NCI-H82 (cell line): Measurements from ENCODE around the gene SULT6B1.
"Not testable (repeated sequence)": the region's sequence is repeated elsewhere in the genome, so short reads cannot be mapped to it uniquely, and the experiment has no call there.

Experiments used
- DNase-seq: peaks from one replicate; lab custom pipeline; 2025; lab: John Stamatoyannopoulos, UW

The SULT6B1 gene

GRCh38 chr2:37195862-37196319 is 7.4 kb upstream of the SULT6B1 start:
- DNase-seq: not testable (repeated sequence)

- peak; percentile 47 for DNase-seq
Observed at GRCh38 chr2:37192551-37192950, 4.1 kb upstream of the SULT6B1 start.

GRCh38 chr2:37191747-37192146 is 3.3 kb upstream of the SULT6B1 start:
- no peak for DNase-seq

GRCh38 chr2:37191253-37191652 is 2.8 kb upstream of the SULT6B1 start:
- DNase-seq: no peak

- no peak for DNase-seq
Observed at GRCh38 chr2:37190290-37190689, 1.8 kb upstream of the SULT6B1 start.

GRCh38 chr2:37189452-37190153 is 1.1 kb upstream of the SULT6B1 start:
- no peak for DNase-seq

GRCh38 chr2:37181726-37182684 is 6.5 kb downstream of the SULT6B1 start:
- DNase-seq: no peak

- DNase-seq: no peak
Observed at GRCh38 chr2:37180640-37181039, 7.8 kb downstream of the SULT6B1 start.

GRCh38 chr2:37180006-37180639 is 8.3 kb downstream of the SULT6B1 start:
- no peak for DNase-seq

- DNase-seq: peak; percentile 65
Observed at GRCh38 chr2:37173741-37174140, 14.7 kb downstream of the SULT6B1 start.

- DNase-seq: no peak
Observed at GRCh38 chr2:37171624-37171950, 16.9 kb downstream of the SULT6B1 start.

- peak; percentile 69 for DNase-seq
Observed at GRCh38 chr2:37168217-37168981, 20.1 kb downstream of the SULT6B1 start.

GRCh38 chr2:37167636-37168180 is 20.8 kb downstream of the SULT6B1 start:
- DNase-seq: no peak

- DNase-seq: no peak
Observed at GRCh38 chr2:37164757-37165156, 23.7 kb downstream of the SULT6B1 start.

- DNase-seq: peak; percentile 81
Observed at GRCh38 chr2:37156857-37157714, 31.4 kb downstream of the SULT6B1 start, which contains the start of gene EIF2AK2. Gene EIF2AK2 (minus strand): TSS chr2:37156980. CDS start chr2:37147806, 9,174 bp downstream.

GRCh38 chr2:37156071-37156856 is 32.2 kb downstream of the SULT6B1 start:
- DNase-seq: peak; percentile 64

GRCh38 chr2:37154785-37155184 is 33.7 kb downstream of the SULT6B1 start:
- no peak for DNase-seq

- no peak for DNase-seq
Observed at GRCh38 chr2:37153224-37153623, 35.2 kb downstream of the SULT6B1 start.

- DNase-seq: no peak
Observed at GRCh38 chr2:37149626-37150322, 38.7 kb downstream of the SULT6B1 start.
